PC-3 (cell line): Measurements from ENCODE around the gene MARCHF11. TPM values are rescaled to one million over a fixed set of nuclear protein-coding genes. Genes with fewer than 3 reads are reported as not detected.

Experiments used
- ATAC-seq: fragments of 200-7000 bp; cut with Tn5 transposase; 2 replicates; pipeline ENCODE4 v1.9.1; 2020; ENCODE audit warnings: mild to moderate bottlenecking, moderate library complexity
- BruUV-seq: library from RNA; stranded (reverse); fragments of 400-500 nt; replicated peaks from 2 replicates; lab custom pipeline; 2021; lab: Mats Ljungman, UMichigan
- CTCF ChIA-PET: fragments of 300-600 bp; sonication (Branson Sonifier 250); formaldehyde crosslinking; loops from one replicate; lab custom pipeline; 2022; ENCODE audit warnings: antibody characterized with exemption; lab: Charles Lee
- POLR2A ChIA-PET: fragments of 300-600 bp; sonication (Branson Sonifier 250); formaldehyde crosslinking; loops from one replicate; lab custom pipeline; 2022; ENCODE audit warnings: antibody characterized with exemption; ENCODE audit not compliant: unreplicated experiment; lab: Charles Lee
- DNase-seq: peaks from one replicate; pipeline ENCODE4 v3.0.0-alpha.2; 2015
- H2AFZ ChIP-seq: fragments of 300-600 bp; sonication (generic); 2 replicates; pipeline ENCODE4 v1.6.0; 2016; ENCODE audit warnings: antibody characterized with exemption, low read length
- H3F3A ChIP-seq: fragments of 300-600 bp; sonication (generic); one replicate; pipeline ENCODE4 v1.6.0; 2017; ENCODE audit warnings: antibody characterized with exemption, low read length, control low read depth, mild to moderate bottlenecking; ENCODE audit not compliant: unreplicated experiment
- H3K27ac ChIP-seq: fragments of 300-600 bp; sonication (generic); 2 replicates; pipeline ENCODE4 v1.5.1; 2016; ENCODE audit warnings: mild to moderate bottlenecking, low read length
- H3K27me3 ChIP-seq: fragments of 300-600 bp; sonication (generic); 2 replicates; pipeline ENCODE4 v1.6.1; 2016; ENCODE audit warnings: low read length, mixed read lengths
- H3K36me3 ChIP-seq: fragments of 300-600 bp; sonication (generic); 2 replicates; pipeline ENCODE4 v1.6.1; 2016; ENCODE audit warnings: low read depth, mixed run types, low read length, mixed read lengths
- H3K4me1 ChIP-seq: fragments of 300-600 bp; sonication (generic); 2 replicates; pipeline ENCODE4 v1.5.1; 2016; ENCODE audit warnings: low read length; ENCODE audit not compliant: insufficient read depth
- H3K4me2 ChIP-seq: fragments of 300-600 bp; sonication (generic); 2 replicates; pipeline ENCODE4 v1.6.0; 2016; ENCODE audit warnings: low read length
- H3K4me3 ChIP-seq: fragments of 300-600 bp; sonication (generic); 2 replicates; pipeline ENCODE4 v1.5.1; 2016; ENCODE audit warnings: mild to moderate bottlenecking, low read length, mixed read lengths
- H3K79me2 ChIP-seq: fragments of 300-600 bp; sonication (generic); 2 replicates; pipeline ENCODE4 v1.6.1; 2017; ENCODE audit warnings: low read length, mixed read lengths
- H3K9ac ChIP-seq: fragments of 300-600 bp; sonication (generic); 2 replicates; pipeline ENCODE4 v1.6.0; 2016; ENCODE audit warnings: mild to moderate bottlenecking, low read length
- H3K9me2 ChIP-seq: fragments of 300-600 bp; sonication (generic); replicated peaks from 2 replicates; pipeline ENCODE4 v1.6.1; 2016; ENCODE audit warnings: mixed run types, low read length, mixed read lengths
- H3K9me3 ChIP-seq: fragments of 300-600 bp; sonication (generic); 2 replicates; pipeline ENCODE4 v1.6.1; 2016; ENCODE audit warnings: low read length, mixed read lengths
- H4K20me1 ChIP-seq: fragments of 300-600 bp; sonication (generic); 2 replicates; pipeline ENCODE4 v1.6.1; 2016; ENCODE audit warnings: low read length, mixed read lengths
- EZH2 ChIP-seq: fragments of 300-600 bp; sonication (generic); IDR thresholded peaks from one replicate; pipeline ENCODE4 v1.6.1; 2017; ENCODE audit warnings: antibody characterized with exemption, mild to moderate bottlenecking, low read length; ENCODE audit not compliant: unreplicated experiment
- EZH2phosphoT487 ChIP-seq: fragments of 300-600 bp; sonication (generic); IDR thresholded peaks from 2 replicates; pipeline ENCODE4 v1.6.1; 2018; ENCODE audit warnings: mild to moderate bottlenecking, antibody characterized with exemption, low read length, borderline replicate concordance
- intact Hi-C: fragments of 100-400 bp; cut with micrococcal nuclease; formaldehyde crosslinking; loops from 2 replicates; pipeline ENCODE4 v1.9.0; 2023
- total RNA-seq: library from RNA; depleted of rRNA; stranded (reverse); fragments of >200 nt; gene quantifications from 2 replicates; pipeline ENCODE4 v1.2.3, GENCODE V29; 2014
- TF ChIP-seq, protein P1 (sequence below): fragments of 300-600 bp; sonication (generic); conservative IDR thresholded peaks from 2 replicates; pipeline ENCODE4 v1.5.1; 2017; ENCODE audit warnings: antibody characterized with exemption, low read depth, mild to moderate bottlenecking, low read length

Gene MARCHF11
- total RNA-seq, 1 experiment from 2014 or later: not detected

DNA sequence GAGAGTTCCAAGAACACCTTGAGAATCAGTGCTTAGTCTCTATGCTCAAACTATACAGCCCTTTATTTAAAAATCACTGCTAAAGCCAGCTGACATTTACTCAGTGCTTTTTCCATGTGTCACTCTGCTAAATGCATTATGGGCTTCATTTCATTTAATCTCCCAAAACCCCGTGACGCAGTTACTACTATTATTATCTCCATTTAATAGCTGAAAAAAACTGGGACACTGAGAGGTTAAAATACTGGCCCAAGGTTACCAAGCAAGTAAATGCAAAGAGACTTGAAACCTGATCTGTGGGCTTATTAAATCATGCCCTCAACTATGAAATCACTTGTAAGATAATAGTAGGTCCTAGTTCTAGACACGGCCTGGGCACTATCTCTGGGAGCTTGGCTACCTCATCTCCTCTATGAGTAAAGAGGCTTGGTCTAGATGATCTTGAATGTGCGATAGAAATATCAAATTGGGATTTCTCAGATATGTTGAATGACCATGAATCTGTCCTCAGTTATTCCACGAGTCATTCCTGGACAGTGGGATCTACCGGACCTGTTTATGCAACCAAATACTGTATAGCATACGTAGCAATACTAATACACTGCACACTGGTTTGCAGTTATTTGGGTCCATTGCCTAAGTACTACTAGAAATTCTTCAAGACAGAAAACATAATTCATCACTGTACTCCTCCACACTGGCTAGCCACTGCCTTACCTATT is 32.3 kb downstream of the MARCHF11 start:
- Histone ChIP-seq H3K4me1 (no peaks in the 10 kb centered on the region), H3K9me2 (no peaks in the 10 kb centered on the region), H3K27ac (no peak overlapping the region), H3F3A (no peaks in the 10 kb centered on the region), H3K9ac (no peak overlapping the region), H3K4me2 (no peak overlapping the region), H4K20me1 (no peaks in the 10 kb centered on the region), H3K79me2 (no peaks in the 10 kb centered on the region), H2AFZ (no peak overlapping the region), H3K9me3 (0 out of 2 replicates have a peak, but pooled peaks cover 3% of the 10 kb centered on the region), H3K36me3 (no peaks in the 10 kb centered on the region), H3K4me3 (no peak overlapping the region), H3K27me3 (no peaks in the 10 kb centered on the region)
- intact Hi-C loops: no loop called here
- TF ChIP-seq EZH2phosphoT487 (no peak), EZH2 (no peak)
- TF ChIP-seq, protein P1, sequence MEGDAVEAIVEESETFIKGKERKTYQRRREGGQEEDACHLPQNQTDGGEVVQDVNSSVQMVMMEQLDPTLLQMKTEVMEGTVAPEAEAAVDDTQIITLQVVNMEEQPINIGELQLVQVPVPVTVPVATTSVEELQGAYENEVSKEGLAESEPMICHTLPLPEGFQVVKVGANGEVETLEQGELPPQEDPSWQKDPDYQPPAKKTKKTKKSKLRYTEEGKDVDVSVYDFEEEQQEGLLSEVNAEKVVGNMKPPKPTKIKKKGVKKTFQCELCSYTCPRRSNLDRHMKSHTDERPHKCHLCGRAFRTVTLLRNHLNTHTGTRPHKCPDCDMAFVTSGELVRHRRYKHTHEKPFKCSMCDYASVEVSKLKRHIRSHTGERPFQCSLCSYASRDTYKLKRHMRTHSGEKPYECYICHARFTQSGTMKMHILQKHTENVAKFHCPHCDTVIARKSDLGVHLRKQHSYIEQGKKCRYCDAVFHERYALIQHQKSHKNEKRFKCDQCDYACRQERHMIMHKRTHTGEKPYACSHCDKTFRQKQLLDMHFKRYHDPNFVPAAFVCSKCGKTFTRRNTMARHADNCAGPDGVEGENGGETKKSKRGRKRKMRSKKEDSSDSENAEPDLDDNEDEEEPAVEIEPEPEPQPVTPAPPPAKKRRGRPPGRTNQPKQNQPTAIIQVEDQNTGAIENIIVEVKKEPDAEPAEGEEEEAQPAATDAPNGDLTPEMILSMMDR: no peak
- POLR2A ChIA-PET: no interaction called here
- CTCF ChIA-PET: no interaction called here
- ATAC-seq (no peak), DNase-seq (no peak)
- no TSS peak for BruUV-seq

DNA sequence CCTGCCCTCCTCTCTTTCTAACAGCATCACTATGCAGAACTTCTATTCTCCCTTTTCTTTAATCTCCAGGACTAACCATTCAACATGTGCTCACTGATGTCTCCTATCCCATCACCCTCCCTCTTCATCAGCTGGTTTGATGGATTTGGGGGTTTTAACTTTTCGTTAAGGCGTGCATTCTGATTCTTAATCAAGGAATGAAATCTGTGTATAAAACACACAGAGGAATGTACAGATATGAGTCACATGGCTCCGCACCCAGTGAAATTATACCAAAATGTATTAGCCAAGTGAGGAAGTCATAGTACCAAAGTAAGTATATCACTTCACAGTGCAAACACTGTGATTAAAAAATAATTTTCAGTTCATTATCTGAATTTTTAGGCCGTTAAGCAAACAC is 35.2 kb downstream of the MARCHF11 start:
- CTCF ChIA-PET: no interaction called here
- Histone ChIP-seq H2AFZ (no peak overlapping the region), H3K27ac (no peak overlapping the region), H3K36me3 (no peaks in the 10 kb centered on the region), H4K20me1 (no peaks in the 10 kb centered on the region), H3K4me3 (no peak overlapping the region), H3K27me3 (no peaks in the 10 kb centered on the region), H3K4me2 (no peak overlapping the region), H3F3A (no peaks in the 10 kb centered on the region), H3K79me2 (no peaks in the 10 kb centered on the region), H3K4me1 (no peaks in the 10 kb centered on the region), H3K9me3 (0 out of 2 replicates have a peak, but pooled peaks cover 3% of the 10 kb centered on the region), H3K9me2 (no peaks in the 10 kb centered on the region), H3K9ac (no peak overlapping the region)
- ATAC-seq (no peak), DNase-seq (no peak)
- intact Hi-C loops: no loop called here
- POLR2A ChIA-PET: no interaction called here
- no peak for TF ChIP-seq EZH2
- TF ChIP-seq, protein P1: no peak
- no peak for TF ChIP-seq EZH2phosphoT487
- BruUV-seq: no TSS peak

DNA sequence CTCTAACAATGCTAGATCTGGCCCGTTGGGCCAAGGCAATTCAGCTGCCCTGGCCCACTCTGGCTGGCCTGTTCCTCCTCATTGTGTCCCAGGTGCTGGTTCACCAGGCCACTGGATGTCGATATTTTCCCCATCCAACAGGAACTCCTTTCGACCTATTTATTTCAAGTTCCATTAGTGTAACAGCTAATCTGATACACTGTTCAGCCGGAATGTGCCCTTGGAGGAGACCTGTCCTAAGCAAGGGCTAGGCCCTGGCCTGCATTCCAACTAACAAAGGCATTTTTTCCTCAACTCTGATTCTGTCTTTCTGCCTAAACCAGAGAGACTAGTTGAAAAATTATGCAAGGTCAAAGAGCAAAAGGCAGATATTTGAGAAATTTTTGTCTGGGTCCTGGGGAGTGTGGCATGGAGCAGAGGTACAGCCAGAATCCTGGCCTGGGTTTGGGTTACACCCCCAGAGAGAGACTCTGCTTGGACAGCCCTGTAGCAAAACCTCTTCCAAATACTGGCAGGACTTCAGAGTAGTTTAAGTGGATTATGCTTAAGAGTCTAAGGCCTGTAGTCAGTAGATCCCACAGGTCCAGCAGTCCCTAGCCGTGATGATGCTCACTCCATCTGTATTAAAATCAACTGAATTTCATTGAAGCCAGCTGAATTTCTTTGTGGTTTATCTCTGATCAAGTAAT is 36.1 kb downstream of the MARCHF11 start:
- no TSS peak for BruUV-seq
- CTCF ChIA-PET: no interaction called here
- ATAC-seq (no peak), DNase-seq (no peak)
- intact Hi-C loops: no loop called here
- POLR2A ChIA-PET: no interaction called here
- H3K9ac ChIP-seq: no peak overlapping the region
- H3K9me2 ChIP-seq: no peaks in the 10 kb centered on the region
- no peaks in the 10 kb centered on the region for H3F3A ChIP-seq
- H4K20me1 ChIP-seq: no peaks in the 10 kb centered on the region
- TF ChIP-seq EZH2phosphoT487: no peak
- TF ChIP-seq EZH2: no peak
- TF ChIP-seq, protein P1: no peak
- H3K4me3 ChIP-seq: no peak overlapping the region
- H3K4me2 ChIP-seq: no peak overlapping the region
- no peaks in the 10 kb centered on the region for H3K79me2 ChIP-seq
- peaks cover 3% of the 10 kb centered on the region; the same call in 1 of the 2 replicates for H3K9me3 ChIP-seq
- no peaks in the 10 kb centered on the region for H3K36me3 ChIP-seq
- no peak overlapping the region for H3K27ac ChIP-seq
- H3K27me3 ChIP-seq: no peaks in the 10 kb centered on the region
- H2AFZ ChIP-seq: no peak overlapping the region
- H3K4me1 ChIP-seq: no peaks in the 10 kb centered on the region
